Breast epithelium (tissue), 4 donors: ENCODE results near the gene PHC2. TPM values are rescaled to one million over a fixed set of nuclear protein-coding genes. Genes with fewer than 3 reads are reported as not detected.
A peak's percentile ranks its signal among the peaks of the same experiment; 100 is the strongest.

Experiments
- DNase-seq, 2 donors: peaks; one replicate each; pipeline ENCODE4 v3.0.0-alpha.2; 2019; ENCODE audit warnings: low spot score in 2 of 2
- H3K27ac ChIP-seq, 2 donors: fragments of 200-600 bp; sonication (generic) in 1 of 2; one replicate each; pipeline ENCODE4 v1.5.1; 2016 to 2019; ENCODE audit warnings: mild to moderate bottlenecking in 1 of 2
- H3K27me3 ChIP-seq, 2 donors: fragments of 200-600 bp; sonication (generic) in 1 of 2; one replicate each; pipeline versions ENCODE4 v1.5.1 to v1.6.0; 2017 to 2019; ENCODE audit warnings: control low read depth in 1 of 2, mild to moderate bottlenecking in 1 of 2
- H3K36me3 ChIP-seq: fragments of 200-600 bp; one replicate; pipeline ENCODE4 v1.5.1; 2019
- H3K4me1 ChIP-seq, 2 donors: fragments of 200-600 bp; sonication (generic); one replicate each; pipeline ENCODE4 v1.5.1; 2016 to 2019; ENCODE audit warnings: control low read depth in 1 of 2
- H3K4me3 ChIP-seq, 3 donors: fragments of 200-600 bp; sonication (generic); 1 replicate in 2 of 3; 2 replicates in 1 of 3; pipeline ENCODE4 v1.5.1; 2016 to 2019; ENCODE audit warnings: mild to moderate bottlenecking in 3 of 3, moderate library complexity in 2 of 3
- H3K9me3 ChIP-seq, 2 donors: fragments of 200-600 bp; sonication (generic) in 1 of 2; one replicate each; pipeline ENCODE4 v1.5.1; 2016 to 2019; ENCODE audit warnings: control low read depth in 1 of 2
- CTCF ChIP-seq, 3 donors: fragments of 450-650 bp; IDR thresholded peaks; one replicate each; pipeline ENCODE4 v1.5.1; 2016 to 2017; ENCODE audit warnings: antibody characterized with exemption in 3 of 3, mild to moderate bottlenecking in 3 of 3, moderate library complexity in 3 of 3
- POLR2A ChIP-seq: fragments of 450-650 bp; IDR thresholded peaks from one replicate; pipeline ENCODE4 v1.6.1; 2016; ENCODE audit warnings: antibody characterized with exemption, mild to moderate bottlenecking, moderate library complexity
- POLR2AphosphoS5 ChIP-seq, 3 donors: sonication (generic); formaldehyde crosslinking; IDR thresholded peaks; one replicate each; pipeline ENCODE4 v1.6.1; 2017; ENCODE audit warnings: antibody characterized with exemption in 3 of 3
- intact Hi-C: fragments of 100-400 bp; cut with DNase I; formaldehyde crosslinking; loops from one replicate; pipeline ENCODE4 v1.15.1; 2023; ENCODE audit warnings: low total_unique reads
- total RNA-seq, 3 donors: library from RNA; depleted of rRNA; stranded (reverse); fragments of >200 nt; gene quantifications; one replicate each; pipeline ENCODE4 v1.1.0, GENCODE V29; 2016

PHC2 gene
- total RNA-seq, 3 donors from 2014 or later, result 103 to 214 (median 134) TPM

- no peak for DNase-seq
- Histone ChIP-seq H3K27ac (peak overlapping the region in 1 of 2 donors; percentile 75), H3K9me3 (no peaks in the 10 kb centered on the region), H3K27me3 (no peaks in the 10 kb centered on the region), H3K4me3 (no peak overlapping the region), H3K36me3 (no peaks in the 10 kb centered on the region), H3K4me1 (peaks cover 0 to 3% of the 10 kb centered on the region in 2 donors)
- intact Hi-C loops, result no loop called here
- TF ChIP-seq POLR2AphosphoS5 (IDR thresholded peaks at IDR 0.05) (no peak), CTCF (IDR thresholded peaks at IDR 0.05) (no peak), POLR2A (no peak)
Measured at GRCh38 chr1:33471416-33471815, 40.5 kb upstream of the PHC2 start.

- Histone ChIP-seq H3K27me3 (no peaks in the 10 kb centered on the region), H3K4me3 (no peak overlapping the region), H3K27ac (no peak overlapping the region), H3K4me1 (peaks cover 0 to 3% of the 10 kb centered on the region in 2 donors), H3K36me3 (no peaks in the 10 kb centered on the region), H3K9me3 (no peaks in the 10 kb centered on the region)
- TF ChIP-seq POLR2A (no peak), POLR2AphosphoS5 (IDR thresholded peaks at IDR 0.05) (peak in 1 of 3 donors; percentile 39), CTCF (IDR thresholded peaks at IDR 0.05) (peak; percentile 35 to 74 (median 68))
- intact Hi-C loops, result no loop called here
- DNase-seq, result peak; percentile 67 to 71
Measured at GRCh38 chr1:33470495-33471012, 39.7 kb upstream of the PHC2 start.

GRCh38 chr1:33469691-33470090, 38.8 kb upstream of the PHC2 start:
- H3K9me3 ChIP-seq, result no peaks in the 10 kb centered on the region
- H3K27me3 ChIP-seq, result no peaks in the 10 kb centered on the region
- H3K4me3 ChIP-seq, result no peak overlapping the region
- H3K27ac ChIP-seq, result no peak overlapping the region
- intact Hi-C loops, result no loop called here
- H3K36me3 ChIP-seq, result no peaks in the 10 kb centered on the region
- peaks cover 0 to 3% of the 10 kb centered on the region in 2 donors for H3K4me1 ChIP-seq
- no peak for TF ChIP-seq CTCF (IDR thresholded peaks at IDR 0.05)
- no peak for DNase-seq

DNA sequence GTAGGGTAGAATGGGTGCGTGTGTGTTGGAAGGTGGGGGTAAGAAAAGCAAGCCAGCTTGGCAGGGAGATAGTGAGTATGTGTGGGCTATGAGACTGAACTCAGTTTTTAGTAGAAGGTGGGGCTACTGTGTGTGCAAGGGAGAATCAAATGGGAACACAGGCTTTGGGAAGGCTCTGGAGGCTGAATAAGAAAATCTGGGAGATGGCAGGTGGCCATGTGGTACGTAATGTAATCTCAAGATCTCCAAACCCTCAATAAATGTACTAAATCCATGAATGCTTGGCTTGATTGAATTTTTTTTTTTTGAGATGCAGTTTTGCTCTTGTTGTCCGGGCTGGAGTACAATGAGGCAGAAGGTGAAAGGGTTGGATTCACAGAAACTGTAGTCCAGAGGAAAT, 38.1 kb upstream of the PHC2 start:
- Histone ChIP-seq H3K4me3 (no peak overlapping the region), H3K27me3 (no peaks in the 10 kb centered on the region), H3K9me3 (no peaks in the 10 kb centered on the region), H3K27ac (no peak overlapping the region), H3K36me3 (no peaks in the 10 kb centered on the region), H3K4me1 (peaks cover 0 to 3% of the 10 kb centered on the region in 2 donors)
- DNase-seq, result no peak
- no peak for TF ChIP-seq POLR2A
- no peak for TF ChIP-seq CTCF (IDR thresholded peaks at IDR 0.05)
- TF ChIP-seq POLR2AphosphoS5 (IDR thresholded peaks at IDR 0.05), result no peak
- intact Hi-C loops, result no loop called here

- Histone ChIP-seq H3K27ac (no peak overlapping the region), H3K4me1 (peaks cover 0 to 3% of the 10 kb centered on the region in 2 donors), H3K27me3 (no peaks in the 10 kb centered on the region), H3K4me3 (no peak overlapping the region), H3K9me3 (no peaks in the 10 kb centered on the region), H3K36me3 (no peaks in the 10 kb centered on the region)
- intact Hi-C loops, result no loop called here
- TF ChIP-seq POLR2A, result no peak
- TF ChIP-seq POLR2AphosphoS5 (IDR thresholded peaks at IDR 0.05), result no peak
- TF ChIP-seq CTCF (IDR thresholded peaks at IDR 0.05), result no peak
- DNase-seq, result no peak
Measured at GRCh38 chr1:33468531-33468930, 37.6 kb upstream of the PHC2 start.
